Gastrocnemius medialis (tissue), 4 donors: Measurements from ENCODE around the gene COA5. TPM values are rescaled to one million over a fixed set of nuclear protein-coding genes. Genes with fewer than 3 reads are reported as not detected.

Experiments
- ATAC-seq, 2 donors: fragments of 150-250 bp; one replicate each; pipeline ENCODE4 v1.9.1; 2016
- DNase-seq, 2 donors: peaks; one replicate each; pipeline ENCODE4 v3.0.0-alpha.2; 2019
- H3K27ac ChIP-seq, 4 donors: fragments of 200-600 bp; sonication (generic); 1 replicate in 1 of 4; 2 replicates in 3 of 4; pipeline ENCODE4 v1.5.1; 2016 to 2018; ENCODE audit warnings: mild to moderate bottlenecking in 2 of 4, moderate library complexity in 1 of 4
- H3K27me3 ChIP-seq, 3 donors: fragments of 200-600 bp; sonication (generic) in 2 of 3; 1 replicate in 1 of 3; 2 replicates in 2 of 3; pipeline versions ENCODE4 v1.5.1 to v1.6.0; 2016 to 2019; ENCODE audit warnings: mild to moderate bottlenecking in 1 of 3, moderate library complexity in 1 of 3
- H3K36me3 ChIP-seq, 2 donors: fragments of 200-600 bp; sonication (generic) in 1 of 2; one replicate each; pipeline ENCODE4 v1.5.1; 2017 to 2018
- H3K4me1 ChIP-seq, 2 donors: fragments of 200-600 bp; sonication (generic) in 1 of 2; one replicate each; pipeline ENCODE4 v1.5.1; 2016 to 2017; ENCODE audit warnings: mild to moderate bottlenecking in 2 of 2
- H3K4me3 ChIP-seq, 4 donors: fragments of 200-600 bp; sonication (generic) in 3 of 4; 1 replicate in 1 of 4; 2 replicates in 3 of 4; pipeline ENCODE4 v1.5.1; 2016 to 2019; ENCODE audit warnings: mild to moderate bottlenecking in 2 of 4
- H3K9me3 ChIP-seq, 3 donors: fragments of 200-600 bp; sonication (generic) in 2 of 3; 1 replicate in 1 of 3; 2 replicates in 2 of 3; pipeline ENCODE4 v1.5.1; 2016 to 2019
- CTCF ChIP-seq, 5 experiments: fragments of 450-650 bp in 3 of 5; fragments of 200-600 bp in 2 of 5; sonication (generic) in 2 of 5; IDR thresholded peaks in 4 of 5; conservative IDR thresholded peaks in 1 of 5; 1 replicate in 4 of 5; 2 replicates in 1 of 5; pipeline ENCODE4 v1.5.1; 2016 to 2019; ENCODE audit warnings: antibody characterized with exemption in 5 of 5, mild to moderate bottlenecking in 3 of 5, moderate library complexity in 3 of 5
- POLR2A ChIP-seq, 2 donors: fragments of 450-650 bp; IDR thresholded peaks; one replicate each; pipeline ENCODE4 v1.6.1; 2017; ENCODE audit warnings: antibody characterized with exemption in 2 of 2, mild to moderate bottlenecking in 2 of 2, moderate library complexity in 2 of 2
- in situ Hi-C, 4 donors: fragments of 200-750 bp; cut with MboI; loops; one replicate each; pipeline versions ENCODE4 v1.15.0 to v1.8.0; 2017; ENCODE audit warnings: low sequenced_read_pairs in 4 of 4
- intact Hi-C: fragments of 100-400 bp; cut with DNase I; formaldehyde crosslinking; loops from one replicate; pipeline ENCODE4 v1.15.1; 2023; ENCODE audit warnings: low total_unique reads
- total RNA-seq, 4 donors: library from RNA; depleted of rRNA; stranded (reverse); fragments of >200 nt; gene quantifications; one replicate each; pipeline versions ENCODE4 v1.1.0 to v1.2.3, GENCODE V29; 2016

COA5 gene
- total RNA-seq, 4 donors from 2014 or later: 26.1 to 45.1 (median 31.0) TPM

GRCh38 chr2:98643496-98644100 is 35.3 kb upstream of the COA5 start:
- in situ Hi-C loops: loop anchor here in 3 of 4 donors (10.0 to 25.0 kb wide), 3 partner anchors 419 to 844 kb away; partner anchors contain the start of gene REV1 (in 1 of the 3)
- Histone ChIP-seq H3K9me3 (no peaks in the 10 kb centered on the region), H3K36me3 (peaks cover 0 to 16% of the 10 kb centered on the region in 2 donors), H3K27ac (no peak overlapping the region), H3K4me1 (no peaks in the 10 kb centered on the region), H3K4me3 (no peak overlapping the region), H3K27me3 (no peaks in the 10 kb centered on the region)
- intact Hi-C loops: no loop called here
- DNase-seq (no peak), ATAC-seq (no peak)
- TF ChIP-seq POLR2A (IDR thresholded peaks at IDR 0.05) (no peak), CTCF (IDR thresholded peaks at IDR 0.05 in 4 of 5, conservative IDR thresholded peaks at IDR 0.05 in 1 of 5) (no peak)

GRCh38 chr2:98637401-98638147 is 29.3 kb upstream of the COA5 start:
- no peak overlapping the region for H3K4me3 ChIP-seq
- H3K36me3 ChIP-seq: peaks cover 0 to 61% of the 10 kb centered on the region in 2 donors
- ATAC-seq (no peak), DNase-seq (no peak)
- H3K27me3 ChIP-seq: no peaks in the 10 kb centered on the region
- TF ChIP-seq CTCF (IDR thresholded peaks at IDR 0.05 in 4 of 5, conservative IDR thresholded peaks at IDR 0.05 in 1 of 5): no peak
- TF ChIP-seq POLR2A (IDR thresholded peaks at IDR 0.05): no peak
- in situ Hi-C loops (loop anchor here in 2 of 4 donors (25.0 kb wide), 2 partner anchors 425 to 850 kb away; partner anchors contain the start of gene REV1 (in 1 of the 2)), intact Hi-C loops (no loop called here)
- no peaks in the 10 kb centered on the region for H3K4me1 ChIP-seq
- no peaks in the 10 kb centered on the region for H3K9me3 ChIP-seq
- H3K27ac ChIP-seq: no peak overlapping the region

- TF ChIP-seq POLR2A (IDR thresholded peaks at IDR 0.05) (no peak), CTCF (IDR thresholded peaks at IDR 0.05 in 4 of 5, conservative IDR thresholded peaks at IDR 0.05 in 1 of 5) (no peak)
- no peaks in the 10 kb centered on the region for H3K4me1 ChIP-seq
- ATAC-seq: no peak
- H3K4me3 ChIP-seq: no peak overlapping the region
- H3K9me3 ChIP-seq: no peaks in the 10 kb centered on the region
- no peaks in the 10 kb centered on the region for H3K27me3 ChIP-seq
- no peak overlapping the region for H3K27ac ChIP-seq
- peaks cover 0 to 58% of the 10 kb centered on the region in 2 donors for H3K36me3 ChIP-seq
- in situ Hi-C loops: loop anchor here in 2 of 4 donors (25.0 kb wide), 2 partner anchors 428 to 853 kb away; partner anchors contain the start of gene REV1 (in 1 of the 2)
- DNase-seq: no peak
- intact Hi-C loops: no loop called here
Observed at GRCh38 chr2:98634406-98635092, 26.2 kb upstream of the COA5 start.

GRCh38 chr2:98632351-98632750 is 24.0 kb upstream of the COA5 start:
- Histone ChIP-seq H3K4me1 (no peaks in the 10 kb centered on the region), H3K9me3 (no peaks in the 10 kb centered on the region), H3K4me3 (no peak overlapping the region), H3K27me3 (no peaks in the 10 kb centered on the region), H3K36me3 (peaks cover 0 to 44% of the 10 kb centered on the region in 2 donors), H3K27ac (no peak overlapping the region)
- TF ChIP-seq CTCF (IDR thresholded peaks at IDR 0.05 in 4 of 5, conservative IDR thresholded peaks at IDR 0.05 in 1 of 5): no peak
- no peak for ATAC-seq
- in situ Hi-C loops: loop anchor here in 2 of 4 donors (25.0 kb wide), 2 partner anchors 430 to 855 kb away; partner anchors contain the start of gene REV1 (in 1 of the 2)
- DNase-seq: no peak
- intact Hi-C loops: no loop called here
